Caco-2 (cell line): ENCODE data around the gene SMARCA2. TPM values are rescaled to one million over a fixed set of nuclear protein-coding genes. Genes with fewer than 3 reads are reported as not detected.
A peak's percentile ranks its signal among the peaks of the same experiment; 100 is the strongest.

Experiments
- BruUV-seq: library from RNA; stranded (reverse); fragments of 400-500 nt; replicated peaks from 2 replicates; lab custom pipeline; 2021; lab: Mats Ljungman, UMichigan
- CTCF ChIA-PET: fragments of 300-600 bp; sonication (Branson Sonifier 250); formaldehyde crosslinking; loops from one replicate; lab custom pipeline; 2022; ENCODE audit warnings: antibody characterized with exemption; lab: Charles Lee
- POLR2A ChIA-PET: fragments of 300-600 bp; sonication (Branson Sonifier 250); formaldehyde crosslinking; loops from one replicate; lab custom pipeline; 2022; ENCODE audit warnings: antibody characterized with exemption; lab: Charles Lee
- DNase-seq, 2 experiments: peaks; one replicate each; pipeline versions ENCODE4 v3.0.0 to v3.0.0-alpha.2; 2020 to 2022
- H3K27me3 ChIP-seq: replicated peaks from 2 replicates; pipeline ENCODE4 v1.6.0; 2011; ENCODE audit warnings: low read length; ENCODE audit not compliant: control insufficient read depth, insufficient read depth
- H3K36me3 ChIP-seq: 2 replicates; pipeline ENCODE4 v1.5.1; 2011; ENCODE audit warnings: low read length; ENCODE audit not compliant: control insufficient read depth, insufficient read depth
- H3K4me1 ChIP-seq: fragments of 250-450 bp; sonication (Bioruptor Pico); 2 replicates; pipeline ENCODE4 v1.5.1; 2020; ENCODE audit warnings: mild to moderate bottlenecking
- H3K4me3 ChIP-seq: 2 replicates; pipeline ENCODE4 v1.5.1; 2011; ENCODE audit warnings: low read depth, mild to moderate bottlenecking, control low read depth, low read length
- H3K9me3 ChIP-seq: fragments of 250-450 bp; sonication (Bioruptor Pico); 2 replicates; pipeline ENCODE4 v1.5.1; 2020; ENCODE audit warnings: mild to moderate bottlenecking, moderate library complexity
- H3K27ac Mint-ChIP-seq: one replicate; pipeline ENCODE4 v1.8.0; 2022; ENCODE audit warnings: mixed read lengths; ENCODE audit not compliant: unreplicated experiment
- H3K27me3 Mint-ChIP-seq: one replicate; pipeline ENCODE4 v1.8.0; 2022; ENCODE audit warnings: mixed read lengths; ENCODE audit not compliant: insufficient read depth, unreplicated experiment
- H3K36me3 Mint-ChIP-seq: one replicate; pipeline ENCODE4 v1.8.0; 2022; ENCODE audit warnings: mild to moderate bottlenecking, mixed read lengths; ENCODE audit not compliant: insufficient read depth, unreplicated experiment
- H3K4me1 Mint-ChIP-seq: one replicate; pipeline ENCODE4 v1.8.0; 2022; ENCODE audit warnings: low read depth, mixed read lengths; ENCODE audit not compliant: unreplicated experiment
- H3K4me3 Mint-ChIP-seq: one replicate; pipeline ENCODE4 v1.8.0; 2022; ENCODE audit warnings: mild to moderate bottlenecking, moderate library complexity, mixed read lengths; ENCODE audit not compliant: unreplicated experiment
- H3K9me3 Mint-ChIP-seq: one replicate; pipeline ENCODE4 v1.8.0; 2022; ENCODE audit warnings: mixed read lengths; ENCODE audit not compliant: unreplicated experiment
- CTCF ChIP-seq, 2 experiments: fragments of 200-600 bp in 1 of 2; IDR thresholded peaks; 1 replicate in 1 of 2; 2 replicates in 1 of 2; pipeline versions ENCODE4 v1.5.1 to v1.8.0; 2011 to 2022; ENCODE audit warnings: antibody characterized with exemption in 1 of 2, control low read depth in 1 of 2, inconsistent platforms in 1 of 2, low read depth in 1 of 2, low read length in 1 of 2, mild to moderate bottlenecking in 1 of 2, moderate library complexity in 1 of 2; ENCODE audit not compliant: insufficient read depth in 1 of 2, severe bottlenecking in 1 of 2, unreplicated experiment in 1 of 2
- intact Hi-C: fragments of 100-400 bp; cut with micrococcal nuclease; formaldehyde crosslinking; loops from one replicate; pipeline ENCODE4 v1.10.0; 2022; ENCODE audit not compliant: unreplicated experiment
- total RNA-seq: library from RNA; stranded (reverse); gene quantifications from 2 replicates; pipeline ENCODE4 v1.2.3, GENCODE V29; 2022

SMARCA2 gene
- total RNA-seq, 1 experiment from 2014 or later = 13.5 TPM

GRCh38 chr9:2128618-2129017 is 113.5 kb downstream of the SMARCA2 start:
- CTCF ChIA-PET = no interaction called here

GRCh38 chr9:2130941-2131340 is 115.8 kb downstream of the SMARCA2 start:
- no peak overlapping the region for H3K27ac Mint-ChIP-seq
- no peaks in the 10 kb centered on the region for H3K4me1 ChIP-seq
- H3K4me1 Mint-ChIP-seq = no peaks in the 10 kb centered on the region
- H3K9me3 Mint-ChIP-seq = no peaks in the 10 kb centered on the region
- no TSS peak for BruUV-seq
- H3K9me3 ChIP-seq = no peaks in the 10 kb centered on the region
- CTCF ChIA-PET = interaction anchor here (0.6 kb wide), 1 partner anchor 889 kb away, joined by 5 read pairs; no protein-coding TSS in a partner anchor
- DNase-seq = no peak
- H3K4me3 ChIP-seq = no peak overlapping the region
- no peaks in the 10 kb centered on the region for H3K36me3 Mint-ChIP-seq
- no peak overlapping the region for H3K4me3 Mint-ChIP-seq
- H3K27me3 ChIP-seq = no peaks in the 10 kb centered on the region
- peaks cover 6% of the 10 kb centered on the region for H3K27me3 Mint-ChIP-seq
- TF ChIP-seq CTCF (IDR thresholded peaks at IDR 0.05; ENCODE audit: insufficient read depth in 1 of 2, low read depth in 1 of 2, low read length in 1 of 2, severe bottlenecking in 1 of 2, unreplicated experiment in 1 of 2) = no peak
- POLR2A ChIA-PET = no interaction called here
- intact Hi-C loops = loop anchor here (5.0 to 10.0 kb wide), 2 partner anchors 596 to 714 kb away; partner anchors contain the start of gene PUM3
- no peaks in the 10 kb centered on the region for H3K36me3 ChIP-seq

More at GRCh38 chr9:2128618-2129017, 113.5 kb downstream of the SMARCA2 start:
- BruUV-seq = no TSS peak
- H3K4me1 ChIP-seq = no peaks in the 10 kb centered on the region
- POLR2A ChIA-PET = no interaction called here
- no peaks in the 10 kb centered on the region for H3K27me3 ChIP-seq
- no peaks in the 10 kb centered on the region for H3K36me3 ChIP-seq
- intact Hi-C loops = no loop called here
- H3K9me3 Mint-ChIP-seq = no peaks in the 10 kb centered on the region
- TF ChIP-seq CTCF (IDR thresholded peaks at IDR 0.05; ENCODE audit: insufficient read depth in 1 of 2, low read depth in 1 of 2, low read length in 1 of 2, severe bottlenecking in 1 of 2, unreplicated experiment in 1 of 2) = no peak
- peaks cover 10% of the 10 kb centered on the region for H3K27me3 Mint-ChIP-seq
- H3K27ac Mint-ChIP-seq = no peak overlapping the region
- H3K36me3 Mint-ChIP-seq = no peaks in the 10 kb centered on the region
- H3K4me1 Mint-ChIP-seq = no peaks in the 10 kb centered on the region
- no peak for DNase-seq
- no peak overlapping the region for H3K4me3 ChIP-seq
- H3K9me3 ChIP-seq = no peaks in the 10 kb centered on the region
- no peak overlapping the region for H3K4me3 Mint-ChIP-seq

GRCh38 chr9:2132484-2133082 is 117.4 kb downstream of the SMARCA2 start:
- Mint-ChIP-seq H3K27ac (no peak overlapping the region), H3K4me3 (no peak overlapping the region), H3K9me3 (no peaks in the 10 kb centered on the region), H3K4me1 (no peaks in the 10 kb centered on the region), H3K36me3 (no peaks in the 10 kb centered on the region), H3K27me3 (peaks cover 4% of the 10 kb centered on the region)
- no peak for DNase-seq
- no TSS peak for BruUV-seq
- ChIA-PET POLR2A (no interaction called here), CTCF (interaction anchor here (0.5 to 0.6 kb wide), 3 partner anchors 9 to 712 kb away, joined by 3 to 4 read pairs (median 3); partner anchors contain the start of gene PUM3)
- no peaks in the 10 kb centered on the region for H3K9me3 ChIP-seq
- H3K4me3 ChIP-seq = no peak overlapping the region
- intact Hi-C loops = loop anchor here (1.0 to 10.0 kb wide), 4 partner anchors 47 to 712 kb away; partner anchors contain the start of gene PUM3
- no peaks in the 10 kb centered on the region for H3K4me1 ChIP-seq
- H3K27me3 ChIP-seq = no peaks in the 10 kb centered on the region
- TF ChIP-seq CTCF (IDR thresholded peaks at IDR 0.05; ENCODE audit: insufficient read depth in 1 of 2, low read depth in 1 of 2, low read length in 1 of 2, severe bottlenecking in 1 of 2, unreplicated experiment in 1 of 2) = peak; percentile 45 to 66
- no peaks in the 10 kb centered on the region for H3K36me3 ChIP-seq
